Activated naive CD4-positive, alpha-beta T cell (primary cell): ENCODE results near the gene CRACR2A.

Experiments used
- DNase-seq, 4 experiments: peaks; one replicate each; lab custom pipeline; 2025; lab: John Stamatoyannopoulos, UW

The CRACR2A gene

DNA sequence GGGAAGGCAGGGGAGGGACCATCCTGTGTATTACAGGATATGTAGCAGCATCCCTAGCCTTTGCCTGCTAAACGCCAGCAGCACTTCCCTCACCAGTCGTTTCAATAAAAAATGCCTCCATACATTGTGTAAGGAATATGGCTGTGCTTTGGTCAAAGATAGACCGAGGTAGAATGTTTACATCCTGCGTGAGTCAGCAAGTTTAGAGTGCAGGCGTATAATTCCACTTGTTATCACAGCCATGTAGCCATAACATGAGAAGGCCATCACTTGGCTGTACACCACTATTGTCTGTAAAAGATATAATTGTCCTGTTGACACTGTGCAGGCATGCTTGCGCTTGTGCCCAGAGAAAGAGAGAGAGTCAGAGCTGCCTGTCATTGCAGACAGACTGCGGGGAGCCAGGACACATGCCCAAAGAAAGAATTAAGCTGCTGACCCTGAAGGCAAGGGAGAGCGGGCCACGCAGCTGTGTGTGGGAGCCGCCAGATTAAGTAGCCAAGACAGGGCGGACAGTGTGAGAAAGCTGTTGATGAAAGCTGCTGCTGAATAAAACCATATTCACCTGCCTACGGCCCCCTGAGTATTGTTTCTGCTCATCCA lies 68.4 kb downstream of the CRACR2A start:
- no peak for DNase-seq

DNA sequence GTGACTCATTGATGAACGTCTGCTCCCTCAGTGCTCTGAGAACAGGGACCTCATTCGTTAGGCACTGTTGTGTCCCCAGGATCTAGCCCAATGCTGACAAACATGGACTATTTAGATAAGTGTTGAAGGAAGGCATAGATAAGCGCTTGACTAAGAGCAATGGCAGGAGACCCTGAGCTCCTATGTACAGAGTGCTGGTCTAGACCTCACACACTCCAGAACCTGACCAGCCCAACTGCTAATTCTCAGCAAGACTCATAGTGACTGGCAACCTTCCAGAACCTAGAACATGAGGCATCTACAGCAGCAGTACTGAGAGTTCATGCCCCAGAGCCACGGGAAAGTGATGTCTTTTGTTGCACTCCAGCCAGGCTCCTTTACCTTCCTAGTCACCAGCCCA lies 69.2 kb downstream of the CRACR2A start:
- DNase-seq, result no peak

DNA sequence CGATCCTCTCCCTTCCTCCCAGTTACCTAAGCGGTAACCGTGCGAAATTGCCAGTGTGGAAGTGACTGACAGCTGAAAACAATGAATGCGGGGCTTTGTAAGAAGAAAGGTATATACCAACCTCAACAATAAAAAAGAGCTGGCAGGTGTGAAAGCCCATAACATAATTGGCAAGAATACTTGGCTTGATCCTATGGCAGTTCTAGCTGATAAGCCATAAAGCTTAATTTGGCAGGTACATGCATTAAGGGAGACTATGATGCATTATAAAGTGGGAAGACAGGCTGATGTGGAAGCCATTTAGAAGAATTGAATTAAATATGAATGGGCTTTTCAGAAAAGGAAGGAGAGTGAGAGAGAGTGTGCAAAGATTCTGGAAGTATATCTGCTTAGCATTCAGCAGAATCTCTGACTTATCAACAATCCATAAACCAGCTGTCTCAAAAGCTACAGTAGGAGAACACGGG lies 71.3 kb downstream of the CRACR2A start:
- no peak for DNase-seq

DNA sequence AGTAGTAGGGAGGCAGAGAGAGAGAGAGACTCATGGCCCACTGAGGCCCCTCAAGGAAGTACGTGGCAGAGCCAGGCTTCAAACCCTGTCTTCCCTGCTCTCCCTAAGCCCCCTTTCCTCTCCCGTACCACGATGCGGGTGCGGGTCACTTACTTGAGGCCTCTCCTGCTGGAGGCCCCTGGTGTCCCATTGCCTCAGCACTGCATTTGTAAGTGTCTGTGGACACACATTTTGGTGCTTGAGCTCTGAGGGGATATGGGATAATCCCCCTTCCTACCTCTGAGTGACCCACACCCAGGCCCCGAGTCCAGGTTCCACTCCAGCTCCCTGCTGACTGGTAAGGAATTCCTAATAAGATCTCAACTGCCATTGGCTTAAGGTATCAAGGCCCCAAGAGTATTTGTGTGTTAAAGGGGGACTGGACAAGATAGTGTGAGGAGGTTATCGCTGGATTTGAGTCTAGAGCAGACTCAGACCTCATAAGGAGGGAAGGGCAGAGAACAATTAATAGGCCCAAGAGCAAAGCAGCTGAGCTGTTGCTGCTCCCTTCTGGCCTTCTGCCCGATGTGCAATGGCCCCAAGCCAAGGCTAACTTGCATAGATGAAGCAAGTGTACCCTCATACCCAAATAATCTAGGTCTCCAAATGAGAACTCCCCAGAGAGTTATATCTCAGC lies 71.9 kb downstream of the CRACR2A start:
- DNase-seq, result no peak

DNA sequence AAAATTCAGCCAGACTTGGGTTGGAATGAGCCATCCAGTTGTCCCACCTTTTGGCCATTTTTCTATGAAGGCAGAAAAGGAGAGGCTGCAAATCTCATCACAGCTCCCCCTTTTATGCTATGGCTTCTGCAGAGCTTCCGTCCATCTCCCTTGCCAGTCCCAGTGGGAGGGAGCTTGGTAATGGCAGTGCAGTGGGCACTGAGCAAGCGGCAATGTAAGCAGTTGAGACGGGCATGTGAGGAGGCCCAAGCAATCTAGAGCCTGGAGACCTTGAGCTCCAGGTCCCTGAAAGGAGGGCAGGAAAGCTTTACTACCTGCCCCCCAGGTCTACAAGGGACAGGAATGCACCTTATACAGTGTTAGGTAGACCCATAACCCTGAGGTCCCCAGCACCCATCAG lies 73.1 kb downstream of the CRACR2A start:
- DNase-seq, result no peak

DNA sequence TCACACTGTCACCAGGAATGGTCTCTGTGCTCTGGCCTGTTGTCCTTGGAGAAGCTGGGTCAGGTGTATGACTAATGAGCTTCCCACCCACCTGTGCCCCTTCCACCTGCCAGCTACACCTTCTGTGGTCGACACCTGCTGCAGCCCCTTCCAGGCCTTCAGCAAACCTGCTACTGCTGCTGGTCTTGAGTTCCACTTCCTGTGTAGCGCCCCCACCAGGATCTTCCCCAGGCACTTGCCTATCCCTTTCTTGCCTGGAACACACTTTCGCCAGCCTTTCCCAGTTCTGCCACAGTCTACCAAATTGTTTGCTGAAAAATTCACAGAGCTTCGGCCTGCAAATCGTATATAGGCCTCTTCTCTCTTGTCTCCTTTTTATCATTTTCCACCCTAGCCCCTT lies 75.3 kb downstream of the CRACR2A start:
- no peak for DNase-seq

DNA sequence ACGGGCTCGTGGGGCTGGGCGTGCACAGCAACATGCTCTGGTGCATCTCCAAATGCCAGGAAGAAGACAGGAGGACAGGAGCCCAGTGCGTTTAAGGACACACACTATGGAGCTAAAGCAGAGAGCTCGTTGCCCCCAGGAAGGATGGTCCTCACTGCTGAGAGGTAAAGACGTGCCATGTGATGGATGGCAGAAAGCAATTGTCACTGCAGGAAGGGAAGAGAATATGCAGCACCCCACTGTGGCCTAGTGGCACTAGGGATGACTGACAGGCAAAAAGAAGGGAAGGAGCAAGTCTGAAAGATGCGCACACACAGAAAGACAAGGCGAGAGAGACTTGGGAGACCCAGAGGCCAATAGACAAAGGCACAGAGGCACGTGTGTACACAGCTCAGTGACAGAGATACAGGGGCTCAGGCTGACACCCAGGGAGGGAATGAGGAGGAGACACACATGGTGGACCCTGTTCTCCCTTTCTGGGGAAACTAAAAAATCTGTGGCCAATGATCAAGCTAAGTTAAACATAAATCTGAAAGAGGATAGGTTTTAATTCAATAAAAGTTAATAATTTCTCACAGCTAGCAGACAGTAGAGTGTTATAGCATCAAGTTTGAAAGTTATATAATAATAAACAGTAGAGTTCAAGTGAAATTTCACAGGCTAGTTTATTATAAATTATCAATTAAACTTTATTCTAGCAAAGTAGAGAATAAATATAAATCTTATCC lies 78.8 kb downstream of the CRACR2A start:
- DNase-seq, result no peak

DNA sequence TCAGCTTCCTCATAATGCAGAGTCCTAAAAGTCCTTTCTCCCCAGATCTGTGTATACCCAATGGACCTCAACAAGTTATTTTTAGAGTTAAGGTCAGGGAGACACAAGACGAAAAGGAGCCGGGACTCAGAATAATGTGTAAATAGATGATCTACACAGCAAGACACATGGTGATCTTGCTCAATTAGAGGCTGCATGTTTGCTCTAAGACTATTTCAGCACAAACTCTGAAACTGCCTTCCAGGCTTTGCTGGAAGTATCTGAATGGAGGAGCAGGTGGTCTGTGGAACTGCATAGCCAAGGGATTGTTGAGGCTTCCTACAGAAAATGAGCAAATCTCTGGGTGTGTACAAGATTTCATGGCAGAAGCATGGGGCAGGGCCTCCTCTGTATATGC lies 80.8 kb downstream of the CRACR2A start:
- DNase-seq, result no peak

DNA sequence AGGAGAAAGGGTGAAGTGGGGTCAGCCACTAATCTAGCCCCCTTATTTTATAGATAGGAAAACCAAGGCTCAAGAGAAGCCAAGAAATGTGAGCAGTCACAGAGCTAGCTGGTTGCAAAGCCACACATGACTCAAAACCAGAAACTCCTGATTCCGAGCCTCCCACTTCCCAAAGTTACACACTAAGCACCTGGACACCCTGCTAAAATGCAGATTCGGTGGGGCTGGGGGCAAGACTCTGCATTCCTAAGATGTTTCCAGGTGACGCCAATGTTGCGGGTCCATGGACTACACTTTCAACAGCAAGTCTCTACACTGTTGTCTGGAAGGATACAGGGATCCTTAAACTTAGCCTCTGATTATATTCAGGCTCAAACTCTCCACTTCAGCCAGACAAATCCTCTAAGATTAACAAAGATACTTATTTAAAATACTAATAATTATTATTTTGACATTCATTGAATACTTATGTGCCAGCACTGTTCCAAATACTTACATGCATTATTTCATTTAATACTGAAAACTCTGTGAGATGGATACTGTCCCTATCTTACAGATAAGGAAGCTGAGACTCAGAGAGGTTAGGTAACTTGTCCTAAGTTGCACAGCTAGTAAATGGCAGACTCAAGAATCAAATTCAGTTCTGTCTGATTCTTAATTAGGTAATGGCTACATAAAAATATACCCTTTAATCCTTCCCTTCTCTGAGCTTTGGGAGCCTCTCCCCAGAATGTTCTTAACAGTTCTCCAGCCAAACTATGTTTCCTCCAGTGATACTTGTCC lies 81.4 kb downstream of the CRACR2A start:
- no peak for DNase-seq

DNA sequence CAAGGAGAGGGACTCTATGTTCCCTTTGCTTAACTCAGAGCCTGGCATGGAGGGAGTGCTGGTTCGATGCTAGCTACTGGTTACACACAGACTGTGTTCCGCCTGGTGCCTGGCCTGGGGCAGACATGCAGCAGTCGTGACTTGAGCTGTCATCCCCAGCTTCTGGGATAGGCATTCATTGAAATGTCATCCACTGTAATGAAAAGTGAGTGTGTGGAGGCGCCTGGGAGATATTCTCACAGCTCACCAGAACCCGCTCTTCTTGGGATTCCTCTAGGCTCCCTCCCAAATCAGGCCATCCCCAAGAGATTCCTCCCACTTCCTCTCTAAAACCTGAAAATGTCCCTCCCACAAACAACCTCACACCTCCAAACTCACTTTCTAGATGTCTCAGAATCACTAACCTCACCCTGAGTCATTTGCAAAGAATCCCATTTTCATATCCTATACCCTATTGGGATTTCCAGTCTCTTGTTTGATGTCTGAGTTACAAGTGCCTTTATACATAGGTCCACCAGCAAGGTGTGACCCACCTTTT lies 82.8 kb downstream of the CRACR2A start:
- DNase-seq, result no peak

DNA sequence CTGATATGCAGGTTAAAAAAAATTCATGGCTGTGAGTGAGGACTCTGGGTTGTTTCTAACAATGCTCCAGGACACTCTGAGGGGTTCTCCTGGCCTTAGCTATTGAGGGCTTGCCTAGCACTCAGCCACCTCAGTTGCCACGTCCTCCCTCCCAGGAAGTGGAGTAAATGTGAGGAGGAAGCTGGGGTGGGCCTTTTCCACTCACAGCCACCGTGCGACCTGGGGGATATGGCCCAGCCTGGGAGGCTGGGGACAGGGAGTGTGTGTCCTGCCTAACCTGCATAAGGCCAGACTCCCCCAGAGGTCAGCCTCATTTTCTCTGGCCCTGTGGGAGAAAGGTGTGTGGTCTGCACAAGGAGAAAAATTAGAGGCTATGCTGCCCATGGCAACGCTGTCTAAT lies 83.3 kb downstream of the CRACR2A start:
- DNase-seq, result no peak

DNA sequence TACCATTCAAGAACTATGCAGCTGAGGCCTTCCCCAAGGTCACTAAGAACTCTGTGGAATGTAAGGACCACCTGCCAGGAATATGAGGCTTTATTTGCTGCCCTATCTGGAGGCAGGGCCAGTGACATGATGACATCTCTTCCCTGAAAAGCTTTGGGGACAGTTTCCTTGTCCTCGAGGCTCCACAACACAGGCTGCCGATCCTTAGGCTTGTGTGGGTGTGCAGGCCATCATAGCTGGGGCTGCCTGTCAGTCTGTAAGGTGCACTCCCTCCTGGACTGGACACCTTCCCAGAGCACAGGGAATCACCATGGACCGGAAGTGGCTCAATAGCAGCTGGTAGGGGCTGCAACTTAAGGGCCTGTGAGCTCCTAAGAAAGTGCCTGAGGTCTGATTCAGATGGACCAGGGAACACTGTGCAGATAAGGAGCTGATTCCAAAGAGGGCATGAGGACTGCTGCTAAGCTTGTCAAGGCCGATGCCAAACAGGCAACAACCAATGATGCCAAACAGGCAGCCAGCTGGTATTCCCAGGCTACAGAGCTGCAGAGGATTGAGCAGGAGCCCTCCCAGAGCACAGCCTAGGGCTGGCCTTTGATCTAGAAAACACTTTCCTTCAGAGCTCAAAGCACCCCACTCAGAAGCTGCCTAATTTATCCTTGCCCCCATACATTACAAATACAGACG lies 84.3 kb downstream of the CRACR2A start:
- no peak for DNase-seq

DNA sequence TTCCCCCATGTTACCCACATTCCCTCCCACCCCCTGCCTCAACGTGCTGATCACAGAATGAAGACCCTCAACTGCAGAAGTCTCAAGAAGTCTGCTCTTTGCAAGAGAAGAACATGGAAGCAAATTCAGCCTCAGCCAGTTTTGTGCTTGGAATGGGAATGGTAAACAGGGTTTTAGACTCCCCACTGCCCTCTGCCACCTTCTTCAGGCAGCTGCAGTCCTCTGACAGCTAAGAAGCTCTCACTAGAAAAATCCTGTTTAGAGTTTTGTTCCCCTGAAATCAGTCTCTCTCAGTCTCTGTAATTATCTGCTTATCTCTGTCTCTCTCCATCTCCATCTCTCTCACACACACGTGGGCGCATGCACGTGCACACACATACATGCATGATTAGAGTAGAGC lies 85.4 kb downstream of the CRACR2A start:
- no peak for DNase-seq

DNA sequence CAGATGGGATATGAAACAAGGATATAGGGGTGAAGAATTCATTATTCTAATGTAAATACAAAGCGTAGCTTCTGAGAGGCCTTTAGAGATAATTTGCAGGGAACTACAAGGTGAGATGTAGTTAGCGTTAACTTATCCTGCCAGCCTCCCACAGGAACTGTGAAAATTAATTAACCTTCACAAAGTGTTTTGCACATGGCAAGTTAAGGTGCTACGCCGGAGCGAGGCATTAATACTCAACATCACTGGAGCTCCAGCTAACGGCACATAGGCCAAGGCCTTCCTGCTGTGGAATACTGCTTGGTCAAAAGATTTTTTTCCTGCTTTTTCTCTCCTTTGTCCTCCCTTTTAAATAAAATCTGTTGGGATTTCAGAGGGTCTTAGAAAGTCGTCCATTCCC lies 86.5 kb downstream of the CRACR2A start:
- no peak for DNase-seq

DNA sequence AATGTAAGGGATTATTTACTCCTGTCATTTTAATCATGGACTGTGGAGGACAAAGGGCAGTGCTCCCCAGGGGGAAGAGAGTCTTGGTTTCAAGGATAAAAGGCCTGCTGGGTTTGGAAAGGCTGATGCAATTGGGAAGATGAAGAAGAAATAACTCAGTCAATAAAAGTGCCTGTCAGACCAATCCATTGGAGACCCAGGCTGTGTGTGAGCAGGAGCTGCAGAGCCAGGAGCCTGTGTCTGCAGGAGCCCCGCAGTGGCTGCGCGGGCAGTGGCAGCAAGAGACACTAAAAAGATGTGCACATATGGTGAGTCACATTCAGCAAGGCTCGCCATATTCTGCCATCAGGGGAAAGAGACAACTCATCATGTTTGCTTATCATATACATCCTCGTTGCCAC lies 90.4 kb downstream of the CRACR2A start:
- no peak for DNase-seq

DNA sequence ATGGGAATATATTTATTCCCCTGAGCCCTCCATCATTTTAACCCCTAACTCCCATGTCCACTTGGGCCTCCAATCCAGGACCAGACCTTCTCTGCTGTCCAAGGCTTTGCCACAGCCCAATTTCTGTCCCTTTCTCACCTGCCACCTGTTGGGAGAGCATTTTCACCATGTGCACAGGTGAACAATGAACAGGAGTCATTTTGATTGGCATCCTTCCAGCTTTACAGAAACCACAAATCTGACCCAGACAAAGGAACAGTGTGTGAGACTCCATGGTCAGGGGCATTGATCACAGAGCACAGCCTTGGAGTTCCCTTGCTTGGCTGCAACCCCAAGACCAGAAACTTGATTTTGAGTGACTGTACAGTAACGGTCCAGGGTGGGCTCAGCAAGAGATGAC lies 91.9 kb downstream of the CRACR2A start:
- no peak for DNase-seq

DNA sequence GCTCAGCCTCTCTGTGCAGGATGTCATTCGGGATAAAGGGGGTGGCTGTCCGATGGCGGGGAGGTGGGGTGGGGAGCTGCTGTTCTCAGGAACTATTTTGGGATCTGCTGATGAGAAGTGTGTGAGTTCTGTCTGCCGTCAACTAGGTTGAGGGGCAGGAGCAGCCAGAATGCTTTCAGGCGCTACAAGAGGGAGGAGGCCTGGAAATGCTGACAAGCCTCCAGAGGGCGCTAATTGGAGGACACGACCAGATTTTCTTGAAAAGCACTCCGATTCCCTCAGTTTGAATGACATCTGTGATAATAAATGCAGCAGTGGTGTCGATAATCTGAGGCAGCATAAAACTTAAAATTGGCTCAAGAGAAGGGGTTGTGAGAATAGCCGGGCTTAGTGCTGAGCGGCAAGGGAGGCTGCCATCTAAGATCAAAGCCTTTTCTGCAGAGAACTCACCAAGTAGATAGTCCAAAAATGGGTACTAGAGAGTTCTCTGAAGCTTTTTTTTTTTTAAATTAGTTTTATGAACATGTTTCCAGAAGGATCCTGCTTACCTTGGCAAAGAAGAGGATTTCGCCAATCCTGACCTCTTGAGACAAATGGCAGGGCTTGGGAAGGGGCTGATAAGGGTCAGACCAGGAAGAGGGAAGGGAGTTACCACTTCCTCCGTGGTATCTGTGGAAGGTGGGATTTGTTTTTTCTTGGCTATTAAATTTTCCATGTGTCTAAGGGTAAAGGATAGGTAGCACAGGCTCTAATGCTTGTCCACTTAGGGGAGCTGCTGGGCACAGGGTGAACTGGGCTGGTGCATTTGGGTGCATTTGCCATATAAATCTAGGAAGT lies 94.4 kb downstream of the CRACR2A start:
- DNase-seq, result peak in 1 of 4 experiments; percentile 22

DNA sequence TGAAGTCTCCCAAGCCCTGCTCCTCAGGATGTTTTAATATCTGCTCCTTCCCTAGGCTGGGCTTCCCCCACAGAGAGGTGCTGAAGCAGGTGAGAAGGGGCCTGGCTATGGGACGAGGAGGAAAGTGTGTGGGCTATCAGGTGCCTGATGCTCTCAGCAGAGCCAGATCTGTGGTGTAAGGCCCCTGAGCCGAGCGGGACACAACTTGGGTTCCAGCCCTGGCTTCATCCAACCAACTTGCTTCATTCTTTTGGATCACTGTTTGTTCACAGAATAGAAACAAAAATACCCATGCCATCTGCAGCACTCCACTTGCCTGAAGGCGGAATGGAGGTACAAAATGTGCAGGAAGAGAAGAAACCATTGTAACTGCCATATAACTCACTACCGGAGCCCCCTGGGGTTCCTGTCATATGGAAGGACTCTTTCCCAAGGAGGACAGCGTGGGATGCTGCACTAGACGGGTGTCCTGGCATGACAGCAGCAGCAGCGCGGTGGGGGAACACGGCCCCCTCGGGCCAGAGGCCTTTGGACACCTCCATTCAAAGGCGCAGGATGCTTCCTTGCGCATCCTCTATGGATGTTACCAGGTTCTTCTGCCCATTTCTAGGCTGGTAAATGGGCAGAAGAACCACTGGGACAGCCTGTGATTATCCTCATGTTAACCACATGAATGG lies 95.8 kb downstream of the CRACR2A start:
- DNase-seq, result no peak

DNA sequence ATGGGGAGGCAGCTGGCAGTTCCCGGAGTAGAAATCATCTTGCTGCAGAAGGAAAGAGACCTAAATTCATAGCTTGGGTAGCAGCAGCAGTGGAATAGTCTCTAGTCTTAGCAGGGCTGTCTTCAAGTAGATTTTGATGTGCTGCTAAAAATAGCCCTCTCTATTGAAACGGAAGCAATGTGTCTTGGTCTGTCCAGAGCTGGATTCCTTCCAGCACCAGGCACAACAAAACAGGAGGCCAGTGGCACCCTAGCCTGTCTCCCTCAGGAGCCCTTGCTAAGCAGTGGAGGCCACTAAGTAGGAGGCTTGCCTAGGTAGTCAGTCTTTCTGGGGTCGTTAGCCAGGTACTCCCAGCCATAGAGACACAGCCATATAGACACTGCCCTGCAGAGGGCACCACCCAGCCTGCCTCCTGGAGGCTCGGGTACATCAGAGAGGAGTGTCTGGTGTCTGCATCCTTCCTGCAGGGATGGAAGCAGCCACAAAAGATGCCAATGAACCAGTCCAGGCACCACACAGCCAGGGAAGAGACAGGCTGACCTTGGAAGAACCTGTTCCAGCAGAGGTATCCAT lies 97.5 kb downstream of the CRACR2A start:
- DNase-seq, result no peak
